GM20000 (cell line): ENCODE measurements around the gene WBP2NL.

Experiments used
- DNase-seq: peaks from one replicate; pipeline ENCODE4 v3.0.0; 2012; ENCODE audit warnings: low spot score
- TF ChIP-seq, protein P1 (sequence below): IDR thresholded peaks from 2 replicates; pipeline ENCODE4 v1.5.1; 2012; ENCODE audit warnings: mild to moderate bottlenecking, control low read depth; ENCODE audit errors: extremely low read depth, missing control alignments

The WBP2NL gene

DNA sequence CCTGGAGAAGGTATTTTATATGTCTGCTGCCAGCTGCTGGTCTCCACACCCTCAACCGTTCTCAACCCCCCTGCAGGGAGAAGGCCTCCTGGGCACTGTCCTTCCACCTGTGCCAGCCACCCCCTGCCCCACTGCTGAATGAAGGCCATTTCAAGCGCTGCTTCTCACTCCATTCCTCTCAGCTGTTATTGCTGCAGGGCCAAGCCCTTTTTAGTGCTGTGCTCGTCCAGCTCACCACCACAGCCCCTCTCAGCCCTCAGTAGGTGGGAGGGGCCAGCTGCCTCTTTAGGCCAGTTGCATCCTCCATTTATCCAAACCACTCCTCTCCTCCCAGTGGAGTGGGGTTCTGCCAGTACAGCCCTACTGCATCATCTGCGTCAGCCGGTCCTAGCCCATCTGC, 1.8 kb upstream of the WBP2NL start:
- TF ChIP-seq, protein P1, sequence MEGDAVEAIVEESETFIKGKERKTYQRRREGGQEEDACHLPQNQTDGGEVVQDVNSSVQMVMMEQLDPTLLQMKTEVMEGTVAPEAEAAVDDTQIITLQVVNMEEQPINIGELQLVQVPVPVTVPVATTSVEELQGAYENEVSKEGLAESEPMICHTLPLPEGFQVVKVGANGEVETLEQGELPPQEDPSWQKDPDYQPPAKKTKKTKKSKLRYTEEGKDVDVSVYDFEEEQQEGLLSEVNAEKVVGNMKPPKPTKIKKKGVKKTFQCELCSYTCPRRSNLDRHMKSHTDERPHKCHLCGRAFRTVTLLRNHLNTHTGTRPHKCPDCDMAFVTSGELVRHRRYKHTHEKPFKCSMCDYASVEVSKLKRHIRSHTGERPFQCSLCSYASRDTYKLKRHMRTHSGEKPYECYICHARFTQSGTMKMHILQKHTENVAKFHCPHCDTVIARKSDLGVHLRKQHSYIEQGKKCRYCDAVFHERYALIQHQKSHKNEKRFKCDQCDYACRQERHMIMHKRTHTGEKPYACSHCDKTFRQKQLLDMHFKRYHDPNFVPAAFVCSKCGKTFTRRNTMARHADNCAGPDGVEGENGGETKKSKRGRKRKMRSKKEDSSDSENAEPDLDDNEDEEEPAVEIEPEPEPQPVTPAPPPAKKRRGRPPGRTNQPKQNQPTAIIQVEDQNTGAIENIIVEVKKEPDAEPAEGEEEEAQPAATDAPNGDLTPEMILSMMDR: no peak

DNA sequence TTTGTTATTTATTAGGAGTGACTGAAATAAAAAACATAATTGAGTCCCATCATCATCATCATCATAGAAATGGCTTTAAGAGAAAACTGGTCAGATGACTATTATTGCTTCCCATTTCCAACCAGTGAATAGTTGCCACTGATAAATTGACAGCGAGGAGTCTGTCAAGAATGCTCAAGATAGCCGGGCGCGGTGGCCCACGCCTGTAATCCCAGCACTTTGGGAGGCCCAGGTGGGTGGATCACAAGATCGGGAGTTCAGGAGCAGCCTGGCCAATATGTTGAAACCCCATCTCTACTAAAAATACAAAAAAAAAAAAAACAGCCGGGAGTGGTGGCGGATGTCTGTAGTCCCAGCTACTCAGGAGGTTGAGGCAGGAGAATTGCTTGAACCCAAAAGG, 1.9 kb downstream of the WBP2NL start:
- TF ChIP-seq, protein P1: no peak
- no peak for DNase-seq

More for the DNA sequence above, 1.8 kb upstream of the WBP2NL start:
- DNase-seq: no peak

DNA sequence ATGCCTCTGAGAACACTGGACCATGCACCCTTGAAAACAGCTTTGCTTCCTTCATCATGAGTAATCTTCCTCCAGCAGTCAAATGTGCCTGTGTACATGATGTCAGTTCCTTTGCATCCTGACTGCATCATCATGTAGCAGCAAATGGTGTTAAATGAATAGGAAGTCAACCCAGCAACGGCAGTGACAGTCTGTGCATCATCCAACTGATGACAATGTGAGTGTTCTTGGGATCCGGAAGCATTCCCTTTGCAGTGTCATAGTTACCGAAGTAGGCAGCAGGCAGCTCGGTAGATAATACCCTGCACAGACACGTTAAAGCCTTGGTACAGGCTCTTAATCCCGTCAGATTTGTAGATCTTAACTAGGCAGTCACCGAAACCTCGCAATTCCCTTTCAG, 2.5 kb downstream of the WBP2NL start:
- TF ChIP-seq, protein P1: no peak
- DNase-seq: no peak

- no peak for DNase-seq
- TF ChIP-seq, protein P1: no peak
These were observed 3.1 kb downstream of the WBP2NL start for GRCh38 chr22:42001706-42002105.

DNA sequence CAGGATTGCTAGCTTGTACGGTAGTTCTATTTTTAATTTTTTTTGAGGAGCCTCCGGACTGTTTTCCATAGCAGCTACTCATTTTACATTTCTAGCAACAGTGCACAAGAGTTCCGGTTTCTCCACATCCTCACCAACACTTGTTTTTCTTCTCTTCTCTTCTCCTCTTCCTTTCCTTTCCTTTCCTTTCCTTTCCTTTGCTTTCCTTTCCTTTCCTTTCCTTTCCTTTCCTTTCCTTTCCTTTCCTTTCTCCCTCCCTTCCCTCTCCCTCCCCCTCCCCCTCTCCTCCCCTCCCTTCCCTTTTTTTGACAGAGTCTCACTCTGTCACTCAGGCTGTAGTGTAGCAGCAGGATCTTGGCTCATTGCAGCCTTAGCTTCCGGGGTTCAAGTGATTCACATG, 9.3 kb downstream of the WBP2NL start:
- DNase-seq: no peak
- TF ChIP-seq, protein P1: no peak

DNA sequence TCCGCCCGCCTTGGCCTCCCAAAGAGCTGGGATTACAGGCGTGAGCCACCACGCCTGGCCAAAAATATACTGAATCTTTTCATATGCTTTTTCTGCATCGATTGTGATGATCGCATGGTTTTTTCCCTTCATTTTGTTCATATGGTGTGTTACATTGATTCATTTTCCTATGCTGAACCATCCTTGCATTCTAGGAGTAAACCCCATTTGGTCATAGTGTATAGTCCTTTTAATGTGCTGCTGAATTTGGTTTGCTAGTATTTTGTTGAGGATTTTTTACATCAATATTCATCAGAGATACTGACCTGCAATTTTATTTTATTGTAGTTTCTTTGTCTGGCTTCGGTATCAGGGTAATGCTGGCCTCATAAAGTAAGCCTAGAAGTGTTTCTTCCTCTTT, 12.2 kb downstream of the WBP2NL start:
- no peak for DNase-seq
- TF ChIP-seq, protein P1: no peak

DNA sequence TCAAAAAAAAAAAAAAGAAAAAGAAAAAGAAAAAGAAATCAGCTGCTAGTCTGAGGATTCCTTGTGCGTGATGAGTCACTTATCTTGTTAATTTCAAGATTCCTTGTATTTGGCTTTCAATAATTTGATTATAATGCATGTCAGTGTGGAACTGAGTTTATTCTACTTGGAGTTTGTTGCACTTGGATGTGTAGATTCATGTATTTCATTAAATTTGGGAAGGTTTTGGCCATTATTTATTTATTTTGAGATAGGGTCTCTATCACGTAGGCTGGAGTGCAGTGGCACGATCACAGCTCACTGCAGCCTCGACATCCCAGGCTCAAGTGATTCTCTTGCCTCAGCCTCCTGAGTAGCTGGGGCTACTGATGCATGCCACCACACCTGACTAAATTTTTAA, 14.8 kb downstream of the WBP2NL start:
- DNase-seq: no peak
- TF ChIP-seq, protein P1: no peak
